MCF 10A (cell line): ENCODE data around the gene ROBO2. TPM values are rescaled to one million over a fixed set of nuclear protein-coding genes. Genes with fewer than 3 reads are reported as not detected.

ENCODE experiments used
- BruUV-seq: library from RNA; stranded (reverse); fragments of 400-500 nt; replicated peaks from 2 replicates; lab custom pipeline; 2021; lab: Mats Ljungman, UMichigan
- CTCF ChIA-PET: fragments of 300-600 bp; sonication (Branson Sonifier 250); formaldehyde crosslinking; extraction: SDS; loops from one replicate; lab custom pipeline; 2021; ENCODE audit warnings: antibody characterized with exemption, inconsistent platforms; lab: Yijun Ruan, JAX
- POLR2A ChIA-PET: fragments of 300-600, 350-650 bp; sonication (Branson Sonifier 250); formaldehyde crosslinking; extraction: SDS; loops from one replicate; lab custom pipeline; 2020; ENCODE audit warnings: antibody characterized with exemption, inconsistent platforms; lab: Yijun Ruan, JAX
- DNase-seq: peaks from one replicate; pipeline ENCODE4 v3.0.0-alpha.2; 2018; ENCODE audit not compliant: unreplicated experiment
- H3K27ac Mint-ChIP-seq: one replicate; pipeline ENCODE4 v1.8.0; 2022; ENCODE audit warnings: mild to moderate bottlenecking, low read depth, mixed read lengths; ENCODE audit not compliant: unreplicated experiment
- H3K27me3 Mint-ChIP-seq: one replicate; pipeline ENCODE4 v1.8.0; 2022; ENCODE audit warnings: mixed read lengths; ENCODE audit not compliant: insufficient read depth, unreplicated experiment
- H3K36me3 Mint-ChIP-seq: one replicate; pipeline ENCODE4 v1.8.0; 2022; ENCODE audit warnings: mild to moderate bottlenecking, moderate library complexity, mixed read lengths; ENCODE audit not compliant: insufficient read depth, unreplicated experiment
- H3K4me1 Mint-ChIP-seq: one replicate; pipeline ENCODE4 v1.8.0; 2022; ENCODE audit warnings: mixed read lengths; ENCODE audit not compliant: insufficient read depth, unreplicated experiment
- H3K4me3 Mint-ChIP-seq: one replicate; pipeline ENCODE4 v1.8.0; 2022; ENCODE audit warnings: mild to moderate bottlenecking, moderate library complexity, mixed read lengths; ENCODE audit not compliant: unreplicated experiment
- H3K9me3 Mint-ChIP-seq: one replicate; pipeline ENCODE4 v1.8.0; 2022; ENCODE audit warnings: mixed read lengths; ENCODE audit not compliant: unreplicated experiment
- CTCF ChIP-seq: fragments of 200-600 bp; IDR thresholded peaks from one replicate; pipeline ENCODE4 v1.8.0; 2022; ENCODE audit warnings: antibody characterized with exemption, mild to moderate bottlenecking; ENCODE audit not compliant: unreplicated experiment
- intact Hi-C: fragments of 100-400 bp; cut with micrococcal nuclease; formaldehyde crosslinking; loops from 2 replicates; pipeline ENCODE4 v1.14.1; 2022
- total RNA-seq: library from RNA; stranded (reverse); gene quantifications from 2 replicates; pipeline ENCODE4 v1.2.3, GENCODE V29; 2022

Gene ROBO2
- total RNA-seq, 1 experiment from 2014 or later, result not detected

DNA sequence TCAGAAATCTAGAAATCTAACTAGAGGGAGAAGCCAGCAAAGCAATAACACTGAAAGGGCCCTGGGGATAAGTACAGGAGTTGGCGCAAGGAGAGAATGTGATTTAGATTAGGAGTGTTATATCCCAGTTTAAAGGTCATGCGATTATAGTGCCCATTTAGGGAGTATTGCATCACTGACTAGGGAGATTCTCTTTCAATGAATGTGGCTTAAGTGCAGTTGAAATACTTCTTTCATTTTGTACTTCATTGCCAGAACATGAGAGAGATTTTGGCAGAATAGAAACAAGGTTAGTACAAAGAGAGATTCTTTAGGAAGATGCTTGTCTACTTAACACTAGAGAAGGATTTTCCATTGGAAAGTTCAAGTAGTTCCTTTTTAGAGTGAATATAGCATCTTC is 13.9 kb downstream of the ROBO2 start:
- Mint-ChIP-seq H3K4me3 (no peak overlapping the region), H3K27ac (no peak overlapping the region), H3K9me3 (no peaks in the 10 kb centered on the region), H3K4me1 (no peaks in the 10 kb centered on the region), H3K27me3 (peaks cover 42% of the 10 kb centered on the region), H3K36me3 (no peaks in the 10 kb centered on the region)
- CTCF ChIA-PET, result interaction anchor here (0.6 to 1.5 kb wide), 3 partner anchors 12 to 384 kb away, joined by 3 to 7 read pairs (median 3); no protein-coding TSS in a partner anchor
- no peak for TF ChIP-seq CTCF
- intact Hi-C loops, result no loop called here
- no peak for DNase-seq
- POLR2A ChIA-PET, result no interaction called here
- no TSS peak for BruUV-seq

GRCh38 chr3:77055841-77056341 is 16.0 kb downstream of the ROBO2 start:
- TF ChIP-seq CTCF, result no peak
- Mint-ChIP-seq H3K27ac (no peak overlapping the region), H3K4me3 (no peak overlapping the region), H3K9me3 (no peaks in the 10 kb centered on the region), H3K4me1 (no peaks in the 10 kb centered on the region), H3K27me3 (peaks cover 50% of the 10 kb centered on the region), H3K36me3 (no peaks in the 10 kb centered on the region)
- intact Hi-C loops, result no loop called here
- CTCF ChIA-PET, result interaction anchor here (0.7 to 1.0 kb wide), 2 partner anchors 13 to 27 kb away, joined by 3 to 4 read pairs; no protein-coding TSS in a partner anchor
- POLR2A ChIA-PET, result interaction anchor here (0.7 to 0.8 kb wide), 2 partner anchors 25 to 663 kb away, joined by 3 to 4 read pairs; no protein-coding TSS in a partner anchor
- no TSS peak for BruUV-seq
- DNase-seq, result no peak

GRCh38 chr3:77059354-77059753 is 19.5 kb downstream of the ROBO2 start:
- peaks cover 21% of the 10 kb centered on the region for H3K27me3 Mint-ChIP-seq
- no peaks in the 10 kb centered on the region for H3K4me1 Mint-ChIP-seq
- H3K27ac Mint-ChIP-seq, result no peak overlapping the region
- intact Hi-C loops, result no loop called here
- ChIA-PET CTCF (no interaction called here), POLR2A (no interaction called here)
- DNase-seq, result no peak
- no TSS peak for BruUV-seq
- peaks cover 20% of the 10 kb centered on the region for H3K9me3 Mint-ChIP-seq
- H3K4me3 Mint-ChIP-seq, result no peak overlapping the region
- H3K36me3 Mint-ChIP-seq, result no peaks in the 10 kb centered on the region
- TF ChIP-seq CTCF, result no peak

GRCh38 chr3:77063423-77063822 is 23.5 kb downstream of the ROBO2 start:
- Mint-ChIP-seq H3K27me3 (peaks cover 24% of the 10 kb centered on the region), H3K36me3 (no peaks in the 10 kb centered on the region), H3K27ac (no peak overlapping the region), H3K4me3 (no peak overlapping the region), H3K4me1 (no peaks in the 10 kb centered on the region), H3K9me3 (peaks cover 20% of the 10 kb centered on the region)
- no TSS peak for BruUV-seq
- DNase-seq, result no peak
- intact Hi-C loops, result no loop called here
- POLR2A ChIA-PET, result no interaction called here
- no peak for TF ChIP-seq CTCF
- CTCF ChIA-PET, result interaction anchor here (0.5 kb wide), 1 partner anchor 166 kb away, joined by 3 read pairs; no protein-coding TSS in a partner anchor
